ENCODE data around the gene RRBP1. TPM values are rescaled to one million over a fixed set of nuclear protein-coding genes. Genes with fewer than 3 reads are reported as not detected.

RRBP1 gene
- total RNA-seq, 2 donors from 2014 or later: 112 to 148 TPM

GRCh38 chr20:17608701-17609497 is 73.1 kb downstream of the RRBP1 start:
- WGBS: 82% methylated on average over 3 of the region's 3 CpGs
- Histone ChIP-seq H3K4me1 (replicated peaks) (peaks cover 15% of the 10 kb centered on the region), H3K4me3 (no peak overlapping the region), H3K27ac (no peak overlapping the region), H3K27me3 (replicated peaks; ENCODE audit: insufficient read depth) (no peaks in the 10 kb centered on the region), H3K9me3 (no peaks in the 10 kb centered on the region), H3K36me3 (peaks cover 0 to 5% of the 10 kb centered on the region in 2 donors)
- DNase-seq (ENCODE audit: low spot score): no peak
- intact Hi-C loops (cut with DNase I): no loop called here
- TF ChIP-seq, protein P1, sequence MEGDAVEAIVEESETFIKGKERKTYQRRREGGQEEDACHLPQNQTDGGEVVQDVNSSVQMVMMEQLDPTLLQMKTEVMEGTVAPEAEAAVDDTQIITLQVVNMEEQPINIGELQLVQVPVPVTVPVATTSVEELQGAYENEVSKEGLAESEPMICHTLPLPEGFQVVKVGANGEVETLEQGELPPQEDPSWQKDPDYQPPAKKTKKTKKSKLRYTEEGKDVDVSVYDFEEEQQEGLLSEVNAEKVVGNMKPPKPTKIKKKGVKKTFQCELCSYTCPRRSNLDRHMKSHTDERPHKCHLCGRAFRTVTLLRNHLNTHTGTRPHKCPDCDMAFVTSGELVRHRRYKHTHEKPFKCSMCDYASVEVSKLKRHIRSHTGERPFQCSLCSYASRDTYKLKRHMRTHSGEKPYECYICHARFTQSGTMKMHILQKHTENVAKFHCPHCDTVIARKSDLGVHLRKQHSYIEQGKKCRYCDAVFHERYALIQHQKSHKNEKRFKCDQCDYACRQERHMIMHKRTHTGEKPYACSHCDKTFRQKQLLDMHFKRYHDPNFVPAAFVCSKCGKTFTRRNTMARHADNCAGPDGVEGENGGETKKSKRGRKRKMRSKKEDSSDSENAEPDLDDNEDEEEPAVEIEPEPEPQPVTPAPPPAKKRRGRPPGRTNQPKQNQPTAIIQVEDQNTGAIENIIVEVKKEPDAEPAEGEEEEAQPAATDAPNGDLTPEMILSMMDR (IDR thresholded peaks at IDR 0.05): no peak

GRCh38 chr20:17606001-17606400 is 76.0 kb downstream of the RRBP1 start:
- Histone ChIP-seq H3K4me1 (replicated peaks) (peaks cover 13% of the 10 kb centered on the region), H3K4me3 (no peak overlapping the region), H3K27me3 (replicated peaks; ENCODE audit: insufficient read depth) (no peaks in the 10 kb centered on the region), H3K36me3 (peaks cover 0 to 5% of the 10 kb centered on the region in 2 donors), H3K9me3 (no peaks in the 10 kb centered on the region), H3K27ac (peak overlapping the region in 1 of 2 donors; percentile 61)
- no peak for DNase-seq (ENCODE audit: low spot score)
- WGBS: 66% methylated on average over 2 of the region's 2 CpGs
- intact Hi-C loops (cut with DNase I): no loop called here
- TF ChIP-seq, protein P1 (IDR thresholded peaks at IDR 0.05): no peak
- TF ChIP-seq POLR2AphosphoS5 (IDR thresholded peaks at IDR 0.05): no peak
- TF ChIP-seq POLR2A (IDR thresholded peaks at IDR 0.05): no peak

- H3K4me1 ChIP-seq (replicated peaks): peaks cover 12% of the 10 kb centered on the region
- no peak overlapping the region for H3K4me3 ChIP-seq
- 38% methylated on average over 5 of the region's 5 CpGs for WGBS
- peak overlapping the region; percentile 60 to 61 for H3K27ac ChIP-seq
- intact Hi-C loops (cut with DNase I): no loop called here
- no peak for DNase-seq (ENCODE audit: low spot score)
- peaks cover 0 to 5% of the 10 kb centered on the region in 2 donors for H3K36me3 ChIP-seq
- no peaks in the 10 kb centered on the region for H3K27me3 ChIP-seq (replicated peaks; ENCODE audit: insufficient read depth)
- H3K9me3 ChIP-seq: no peaks in the 10 kb centered on the region
- TF ChIP-seq POLR2AphosphoS5 (IDR thresholded peaks at IDR 0.05) (peak; percentile 61), POLR2A (IDR thresholded peaks at IDR 0.05) (no peak)
Observed at GRCh38 chr20:17605131-17605660, 76.8 kb downstream of the RRBP1 start.

GRCh38 chr20:17602493-17602892 is 79.5 kb downstream of the RRBP1 start:
- Histone ChIP-seq H3K27ac (no peak overlapping the region), H3K36me3 (no peaks in the 10 kb centered on the region), H3K27me3 (replicated peaks; ENCODE audit: insufficient read depth) (no peaks in the 10 kb centered on the region), H3K4me3 (no peak overlapping the region), H3K4me1 (replicated peaks) (peaks cover 12% of the 10 kb centered on the region), H3K9me3 (no peaks in the 10 kb centered on the region)
- TF ChIP-seq POLR2AphosphoS5 (IDR thresholded peaks at IDR 0.05) (no peak), POLR2A (IDR thresholded peaks at IDR 0.05) (no peak)
- WGBS: 80% methylated on average over 4 of the region's 4 CpGs
- DNase-seq (ENCODE audit: low spot score): no peak
- intact Hi-C loops (cut with DNase I): no loop called here

DNA sequence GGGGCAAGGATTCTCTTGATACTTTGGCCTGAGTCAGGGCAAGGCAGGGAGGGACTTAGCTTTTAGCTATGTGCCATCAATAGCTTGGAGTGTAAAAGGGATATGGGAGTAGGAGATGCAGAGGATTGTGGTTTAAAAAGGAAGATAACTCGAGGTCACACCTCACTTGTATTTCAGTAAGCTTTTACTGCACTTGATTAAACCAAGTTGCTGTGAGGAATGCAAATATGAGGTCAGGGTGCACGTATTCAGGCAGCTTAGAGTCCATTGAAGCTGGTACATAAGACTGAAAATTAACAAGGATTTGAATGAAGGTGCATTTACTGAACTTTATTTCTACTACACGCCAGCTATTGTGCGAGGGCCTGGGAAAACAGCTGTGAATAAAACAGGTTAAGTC is 80.1 kb downstream of the RRBP1 start:
- 33% methylated on average over 4 of the region's 4 CpGs for WGBS
- TF ChIP-seq POLR2A (IDR thresholded peaks at IDR 0.05) (no peak), POLR2AphosphoS5 (IDR thresholded peaks at IDR 0.05) (no peak)
- TF ChIP-seq, protein P1 (IDR thresholded peaks at IDR 0.05): no peak

More for the DNA sequence above, 80.1 kb downstream of the RRBP1 start:
- peaks cover 12% of the 10 kb centered on the region for H3K4me1 ChIP-seq (replicated peaks)
- no peaks in the 10 kb centered on the region for H3K36me3 ChIP-seq
- DNase-seq (ENCODE audit: low spot score): no peak
- no peaks in the 10 kb centered on the region for H3K9me3 ChIP-seq
- no peak overlapping the region for H3K27ac ChIP-seq
- no peak overlapping the region for H3K4me3 ChIP-seq
- no peaks in the 10 kb centered on the region for H3K27me3 ChIP-seq (replicated peaks; ENCODE audit: insufficient read depth)
- intact Hi-C loops (cut with DNase I): no loop called here
